K562 (cell line): ENCODE data around the gene GRK3. TPM values are rescaled to one million over a fixed set of nuclear protein-coding genes. Genes with fewer than 3 reads are reported as not detected.

ENCODE experiments used
- ATAC-seq: fragments of 200-7000 bp; cut with Tn5 transposase; 3 replicates; pipeline ENCODE4 v1.9.1; 2020; ENCODE audit warnings: moderate library complexity
- BruUV-seq: library from RNA; stranded (reverse); fragments of 400-500 nt; replicated peaks from 2 replicates; lab custom pipeline; 2021; lab: Mats Ljungman, UMichigan
- CTCF ChIA-PET: fragments of 300-600 bp; formaldehyde crosslinking; extraction: SDS; loops from one replicate; lab custom pipeline; 2021; ENCODE audit warnings: low intra/inter-chr PET ratio; lab: Yijun Ruan, JAX
- POLR2A ChIA-PET: fragments of 300-600, 350-650 bp; sonication (Branson Sonifier 250); formaldehyde crosslinking; extraction: SDS; loops from one replicate; lab custom pipeline; 2021; ENCODE audit warnings: antibody characterized with exemption, inconsistent platforms; lab: Yijun Ruan, JAX
- DNase-seq, 4 experiments: peaks; one replicate each; pipeline versions ENCODE4 v3.0.0 to v3.0.0-alpha.2; 2011 to 2018; ENCODE audit warnings: low spot score in 3 of 4, mixed read lengths in 3 of 4; ENCODE audit errors: extremely low read depth in 1 of 4
- FAIRE-seq: peaks from 2 replicates; lab custom pipeline; 2011; peaks lifted over from hg19 to GRCh38; lab: Jason Lieb, UNC
- H2AFZ ChIP-seq: 2 replicates; pipeline ENCODE4 v1.6.0; 2011; ENCODE audit warnings: low read depth, low read length, control low read depth, inconsistent platforms
- H3K27ac ChIP-seq: fragments of 200-600 bp; 3 replicates; pipeline ENCODE4 v1.8.0; 2011; ENCODE audit warnings: low read depth, mild to moderate bottlenecking, control low read depth, inconsistent platforms, low read length, moderate library complexity, mixed read lengths; ENCODE audit errors: extremely low read depth
- H3K27me3 ChIP-seq, 2 experiments: fragments of 300-600 bp in 1 of 2; 2 replicates in 1 of 2; 3 replicates in 1 of 2; pipeline versions ENCODE4 v1.6.0 to v1.8.0; 2011; ENCODE audit warnings: inconsistent platforms in 2 of 2, low read length in 2 of 2, mild to moderate bottlenecking in 1 of 2, mixed read lengths in 1 of 2, moderate library complexity in 1 of 2; ENCODE audit not compliant: control insufficient read depth in 2 of 2, insufficient read depth in 2 of 2
- H3K36me3 ChIP-seq: fragments of 300-600 bp; 3 replicates; pipeline ENCODE4 v1.8.0; 2011; ENCODE audit warnings: mild to moderate bottlenecking, low read length, inconsistent platforms; ENCODE audit not compliant: control insufficient read depth, insufficient read depth
- H3K4me1 ChIP-seq, 2 experiments: fragments of 200-600 bp in 1 of 2; replicated peaks in 1 of 2; 2 replicates in 1 of 2; 3 replicates in 1 of 2; pipeline versions ENCODE4 v1.5.1 to v1.8.0; 2011; ENCODE audit warnings: inconsistent platforms in 2 of 2, low read length in 2 of 2, mild to moderate bottlenecking in 1 of 2, mixed read lengths in 1 of 2, moderate library complexity in 1 of 2; ENCODE audit not compliant: control insufficient read depth in 2 of 2, insufficient read depth in 2 of 2
- H3K4me2 ChIP-seq: 2 replicates; pipeline ENCODE4 v1.6.1; 2011; ENCODE audit warnings: low read length, control low read depth, inconsistent platforms, mixed read lengths; ENCODE audit not compliant: insufficient read depth
- H3K4me3 ChIP-seq: fragments of 200-600 bp; sonication (generic), shearing (Covaris generic); 2 replicates; pipeline ENCODE4 v1.5.1; 2016; ENCODE audit warnings: control low read depth, inconsistent platforms
- H3K79me2 ChIP-seq: fragments of 200-600 bp; 3 replicates; pipeline ENCODE4 v1.8.0; 2011; ENCODE audit warnings: low read length, inconsistent platforms; ENCODE audit not compliant: control insufficient read depth, insufficient read depth
- H3K9ac ChIP-seq, 2 experiments: 2 replicates each; pipeline versions ENCODE4 v1.6.0 to v1.6.1; 2011; ENCODE audit warnings: low read depth in 2 of 2, low read length in 2 of 2, control low read depth in 1 of 2, inconsistent platforms in 1 of 2, mild to moderate bottlenecking in 1 of 2, mixed read lengths in 1 of 2; ENCODE audit not compliant: insufficient read depth in 1 of 2
- H3K9me1 ChIP-seq: one replicate; pipeline ENCODE4 v1.6.0; 2011; ENCODE audit warnings: inconsistent platforms, mild to moderate bottlenecking, low read length, moderate library complexity; ENCODE audit not compliant: control insufficient read depth, insufficient read depth
- H3K9me3 ChIP-seq: replicated peaks from 2 replicates; pipeline ENCODE4 v1.5.1; 2011; ENCODE audit warnings: low read depth, low read length, inconsistent platforms; ENCODE audit not compliant: control insufficient read depth, insufficient read depth
- H4K20me1 ChIP-seq: replicated peaks from 2 replicates; pipeline ENCODE4 v1.6.1; 2011; ENCODE audit warnings: low read length, inconsistent platforms, mixed read lengths; ENCODE audit not compliant: control insufficient read depth, insufficient read depth
- ARID3A ChIP-seq: IDR thresholded peaks from 2 replicates; pipeline ENCODE4 v1.6.1; 2012; ENCODE audit warnings: low read depth, low read length, improper control_type of control experiment, borderline replicate concordance
- ETS2 ChIP-seq: IDR thresholded peaks from 2 replicates; pipeline ENCODE4 v1.6.1; 2016; ENCODE audit warnings: borderline replicate concordance, missing genetic modification characterization, mild to moderate bottlenecking, moderate library complexity, missing compliant biosample characterization; ENCODE audit not compliant: poor library complexity, severe bottlenecking
- KLF6 ChIP-seq: fragments of 250-450 bp; sonication (Bioruptor Pico); IDR thresholded peaks from 2 replicates; pipeline ENCODE4 v1.4.0; 2020; ENCODE audit warnings: mild to moderate bottlenecking, moderate library complexity, borderline replicate concordance
- LCOR ChIP-seq: sonication (generic); formaldehyde crosslinking; IDR thresholded peaks from 2 replicates; pipeline ENCODE4 v1.8.0; 2022; ENCODE audit warnings: mild to moderate bottlenecking, missing genetic modification reagents
- NCOA6 ChIP-seq: fragments of 450-650 bp; IDR thresholded peaks from 2 replicates; pipeline ENCODE4 v1.6.1; 2017; ENCODE audit warnings: mild to moderate bottlenecking
- NFIC ChIP-seq: fragments of 450-650 bp; IDR thresholded peaks from 2 replicates; pipeline ENCODE4 v1.6.1; 2017; ENCODE audit warnings: mild to moderate bottlenecking, inconsistent platforms
- PCBP2 ChIP-seq: fragments of 200-400 bp; formaldehyde crosslinking; IDR thresholded peaks from 2 replicates; pipeline ENCODE4 v1.6.1; 2018; ENCODE audit warnings: low read length, low read depth, mild to moderate bottlenecking, moderate library complexity; ENCODE audit not compliant: poor library complexity, severe bottlenecking
- POLR2G ChIP-seq: fragments of 200-400 bp; formaldehyde crosslinking; IDR thresholded peaks from 2 replicates; pipeline ENCODE4 v1.6.1; 2017; ENCODE audit warnings: low read depth, mild to moderate bottlenecking, antibody characterized with exemption, low read length, moderate library complexity
- SMAD3 ChIP-seq: fragments of 450-650 bp; formaldehyde crosslinking; conservative IDR thresholded peaks from 2 replicates; pipeline ENCODE4 v1.4.0; 2020; ENCODE audit warnings: mild to moderate bottlenecking
- SRSF7 ChIP-seq: fragments of 200-400 bp; formaldehyde crosslinking; optimal IDR thresholded peaks from 2 replicates; pipeline ENCODE3; 2017; ENCODE audit warnings: mild to moderate bottlenecking, low read depth, low read length
- ZBTB17 ChIP-seq: fragments of 450-650 bp; formaldehyde crosslinking; IDR thresholded peaks from 2 replicates; pipeline ENCODE4 v1.4.0; 2020; ENCODE audit warnings: mild to moderate bottlenecking
- ZNF140 ChIP-seq: fragments of 250-450 bp; sonication (Bioruptor Pico); IDR thresholded peaks from 2 replicates; pipeline ENCODE4 v1.8.0; 2021; ENCODE audit warnings: moderate library complexity, mild to moderate bottlenecking, inconsistent platforms
- ZNF280A ChIP-seq: fragments of 450-650 bp; IDR thresholded peaks from 2 replicates; pipeline ENCODE4 v1.6.1; 2018; ENCODE audit warnings: mild to moderate bottlenecking, low read depth; ENCODE audit not compliant: partially characterized antibody
- ZNF507 ChIP-seq: conservative IDR thresholded peaks from 2 replicates; pipeline ENCODE4 v1.6.1; 2017; ENCODE audit warnings: missing genetic modification characterization, missing compliant biosample characterization
- WGBS: fragments of 100-300 bp; shearing (Covaris generic); methylation state at CpG from one replicate; pipeline ENCODE4 v1.1.6; 2016; ENCODE audit warnings: low coverage, mixed read lengths; ENCODE audit not compliant: insufficient coverage; ENCODE audit errors: missing lambda C conversion rate; 5-methylcytosine and 5-hydroxymethylcytosine counted together
- in situ Hi-C: fragments of 300-500 bp; cut with MboI; formaldehyde crosslinking; loops from 4 replicates; pipeline ENCODE4 v1.15.0; 2018; ENCODE audit warnings: inconsistent platforms, mixed read lengths
- intact Hi-C: fragments of 100-400 bp; cut with micrococcal nuclease; formaldehyde crosslinking; loops from 2 replicates; pipeline ENCODE4 v1.14.2; 2022
- polyA plus RNA-seq, 8 experiments: library from polyadenylated mRNA; depleted of rRNA in 4 of 8; stranded (reverse) in 5 of 8; unstranded in 3 of 8; fragments of >200 nt; fragmentation: Nextera tagmentation in 2 of 8; fragmentation: Illumina TruSeq in 1 of 8; extraction: Ambion mirVana in 2 of 8; extraction: Trizol in 1 of 8; gene quantifications; 2 replicates each; pipeline versions ENCODE4 v1.2.1 to v1.2.3, GENCODE V29; 2011 to 2014; ENCODE audit warnings: inconsistent platforms in 1 of 8, missing spikeins in 1 of 8
- total RNA-seq, 7 experiments: library from RNA; depleted of rRNA in 6 of 7; stranded (reverse); fragments of >200 nt in 6 of 7; fragmentation: Illumina TruSeq in 2 of 7; extraction: Trizol in 2 of 7; gene quantifications; 2 replicates each; pipeline versions ENCODE4 v1.2.1 to v1.2.3, GENCODE V29; 2011 to 2021; ENCODE audit warnings: low replicate concordance in 1 of 7

The GRK3 gene
- total and polyA plus RNA-seq, 9 of the 15 experiments (the other 6 are each of a cell fraction or from before 2014, with no cell fraction given): 1.4 to 7.6 (median 3.6) TPM

GRCh38 chr22:25692397-25693267, 128.2 kb downstream of the GRK3 start:
- in situ Hi-C loops: no loop called here
- WGBS: 79% methylated on average over 13 of the region's 15 CpGs

More at GRCh38 chr22:25692397-25693267, 128.2 kb downstream of the GRK3 start:
- no peaks in the 10 kb centered on the region for H4K20me1 ChIP-seq
- no peaks in the 10 kb centered on the region; a peak in 1 of 5 replicates for H3K4me1 ChIP-seq
- no peaks in the 10 kb centered on the region for H3K27me3 ChIP-seq
- H3K27ac ChIP-seq: no peak overlapping the region
- TF ChIP-seq ZNF140 (CRISPR knock-in tag) (no peak), ZNF280A (no peak), NCOA6 (no peak), SMAD3 (no peak), PCBP2 (no peak), KLF6 (CRISPR knock-in tag) (no peak), ZBTB17 (CRISPR knock-in tag) (no peak), ARID3A (no peak), LCOR (CRISPR knock-in tag) (no peak), SRSF7 (no peak), NFIC (no peak), ZNF507 (tag) (no peak), ETS2 (tag) (no peak), POLR2G (no peak)
- H2AFZ ChIP-seq: no peak overlapping the region
- DNase-seq: no peak
- no peaks in the 10 kb centered on the region for H3K9me3 ChIP-seq
- peaks cover 3% of the 10 kb centered on the region; the same call in 1 of the 3 replicates for H3K36me3 ChIP-seq
- no peak for ATAC-seq
- H3K79me2 ChIP-seq: no peaks in the 10 kb centered on the region
- H3K4me2 ChIP-seq: no peak overlapping the region
- intact Hi-C loops: no loop called here
- no peak overlapping the region for H3K9ac ChIP-seq
- BruUV-seq: no TSS peak
- ChIA-PET POLR2A (no interaction called here), CTCF (no interaction called here)
- no peak for FAIRE-seq
- no peaks in the 10 kb centered on the region for H3K9me1 ChIP-seq
- no peak overlapping the region for H3K4me3 ChIP-seq
